Activated naive CD4-positive, alpha-beta T cell (primary cell): ENCODE data around the gene TRAF3.
"Not testable (repeated sequence)": the region's sequence is repeated elsewhere in the genome, so short reads cannot be mapped to it uniquely, and the experiment has no call there.

Source experiments
- DNase-seq, 4 experiments: peaks; one replicate each; lab custom pipeline; 2025; lab: John Stamatoyannopoulos, UW

The TRAF3 gene

GRCh38 chr14:102807013-102807406 lies 29.8 kb downstream of the TRAF3 start:
- no peak for DNase-seq

- DNase-seq = no peak
Measured at GRCh38 chr14:102809870-102810269, 32.6 kb downstream of the TRAF3 start.

- no peak for DNase-seq
Measured at GRCh38 chr14:102810523-102810922, 33.3 kb downstream of the TRAF3 start.

GRCh38 chr14:102811254-102811963 lies 34.2 kb downstream of the TRAF3 start:
- DNase-seq = no peak

- DNase-seq = no peak
Measured at GRCh38 chr14:102811971-102812370, 34.7 kb downstream of the TRAF3 start.

- no peak for DNase-seq
Measured at GRCh38 chr14:102813691-102814090, 36.4 kb downstream of the TRAF3 start.

GRCh38 chr14:102817318-102817717 lies 40.1 kb downstream of the TRAF3 start:
- DNase-seq = no peak

GRCh38 chr14:102817942-102818940 lies 41.0 kb downstream of the TRAF3 start:
- no peak for DNase-seq

- no peak for DNase-seq
Measured at GRCh38 chr14:102819176-102819628, 42.0 kb downstream of the TRAF3 start.

GRCh38 chr14:102819747-102820330 lies 42.6 kb downstream of the TRAF3 start:
- DNase-seq = no peak

- no peak for DNase-seq
Measured at GRCh38 chr14:102821252-102821651, 44.0 kb downstream of the TRAF3 start.

GRCh38 chr14:102822311-102822863 lies 45.1 kb downstream of the TRAF3 start:
- DNase-seq = no peak

GRCh38 chr14:102822887-102823286 lies 45.6 kb downstream of the TRAF3 start:
- DNase-seq = not testable (repeated sequence)

- DNase-seq = no peak
Measured at GRCh38 chr14:102823546-102823945, 46.3 kb downstream of the TRAF3 start.

- DNase-seq = no peak
Measured at GRCh38 chr14:102824832-102825231, 47.6 kb downstream of the TRAF3 start.

GRCh38 chr14:102825307-102826095 lies 48.3 kb downstream of the TRAF3 start:
- no peak for DNase-seq

GRCh38 chr14:102826161-102826560 lies 48.9 kb downstream of the TRAF3 start:
- DNase-seq = no peak

- no peak for DNase-seq
Measured at GRCh38 chr14:102826751-102827675, 49.8 kb downstream of the TRAF3 start.

GRCh38 chr14:102827716-102828115 lies 50.5 kb downstream of the TRAF3 start:
- no peak for DNase-seq

- no peak for DNase-seq
Measured at GRCh38 chr14:102828151-102828550, 50.9 kb downstream of the TRAF3 start.
